KOPT-K1 (cell line): ENCODE measurements around the gene ZNF841.
A peak's percentile ranks its signal among the peaks of the same experiment; 100 is the strongest.
"Not testable (repeated sequence)": the region's sequence is repeated elsewhere in the genome, so short reads cannot be mapped to it uniquely, and the experiment has no call there.

Source experiments
- H3K27ac ChIP-seq: fragments of 200-600 bp; sonication (generic); 2 replicates; pipeline ENCODE4 v1.5.1; 2016; ENCODE audit warnings: antibody characterized with exemption, mild to moderate bottlenecking, low read depth, low read length; ENCODE audit not compliant: poor library complexity, severe bottlenecking
- H3K36me3 ChIP-seq: fragments of 200-600 bp; sonication (generic); 2 replicates; pipeline ENCODE4 v1.5.1; 2017; ENCODE audit warnings: antibody characterized with exemption, mild to moderate bottlenecking, low read length, moderate library complexity; ENCODE audit not compliant: insufficient read depth
- H3K9me3 ChIP-seq: fragments of 200-600 bp; sonication (generic); 2 replicates; pipeline ENCODE4 v1.5.1; 2017; ENCODE audit warnings: antibody characterized with exemption, low read length, mild to moderate bottlenecking; ENCODE audit not compliant: insufficient read depth, poor library complexity, severe bottlenecking

The ZNF841 gene

DNA sequence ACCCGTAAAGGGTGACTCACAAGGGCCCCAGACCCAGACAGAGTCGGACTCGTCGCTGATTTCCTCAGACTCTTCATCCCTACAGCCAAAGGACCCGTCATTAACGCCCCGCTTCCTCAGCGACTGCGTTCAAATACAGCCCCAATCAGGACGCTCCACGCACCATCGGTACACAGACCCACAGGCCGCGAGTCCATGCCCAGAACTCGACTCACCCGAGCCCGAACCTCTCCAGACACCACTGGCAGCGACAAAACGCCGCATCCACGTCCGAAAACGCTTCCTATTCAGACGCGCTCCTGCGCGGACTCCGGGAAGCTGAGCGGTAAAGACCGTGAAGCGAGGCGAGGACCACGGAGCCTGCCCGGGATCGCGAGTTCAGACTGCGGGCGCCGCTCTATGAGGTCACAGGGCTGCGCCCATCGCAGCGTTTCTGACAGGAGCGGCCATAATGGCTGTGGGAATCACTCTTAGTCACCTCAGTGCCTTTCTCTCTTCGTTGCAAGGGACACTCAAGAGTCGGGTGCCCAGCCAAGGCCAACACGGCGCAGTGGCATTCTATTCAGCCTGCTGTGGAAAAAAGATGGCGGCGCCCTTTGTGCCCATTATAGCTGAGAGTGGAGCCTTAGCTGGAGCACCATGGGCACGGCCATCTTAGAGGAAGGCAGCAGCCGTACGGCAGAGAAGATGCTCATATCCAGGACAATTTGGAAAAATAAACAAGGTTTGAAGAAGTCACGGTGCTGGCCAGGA lies 67.4 kb downstream of the ZNF841 start, which contains the start of gene ZNF614:
TSS of gene ZNF614 (minus strand) at position 353 of the 753 bp plus-strand sequence. CDS start 2,634 bp downstream, outside the sequence.
- H3K9me3 ChIP-seq, result peaks cover 78% of the 10 kb centered on the region
- H3K36me3 ChIP-seq, result peaks cover 45% of the 10 kb centered on the region
- peak within 1 kb of the TSS; percentile 82 for H3K27ac ChIP-seq

DNA sequence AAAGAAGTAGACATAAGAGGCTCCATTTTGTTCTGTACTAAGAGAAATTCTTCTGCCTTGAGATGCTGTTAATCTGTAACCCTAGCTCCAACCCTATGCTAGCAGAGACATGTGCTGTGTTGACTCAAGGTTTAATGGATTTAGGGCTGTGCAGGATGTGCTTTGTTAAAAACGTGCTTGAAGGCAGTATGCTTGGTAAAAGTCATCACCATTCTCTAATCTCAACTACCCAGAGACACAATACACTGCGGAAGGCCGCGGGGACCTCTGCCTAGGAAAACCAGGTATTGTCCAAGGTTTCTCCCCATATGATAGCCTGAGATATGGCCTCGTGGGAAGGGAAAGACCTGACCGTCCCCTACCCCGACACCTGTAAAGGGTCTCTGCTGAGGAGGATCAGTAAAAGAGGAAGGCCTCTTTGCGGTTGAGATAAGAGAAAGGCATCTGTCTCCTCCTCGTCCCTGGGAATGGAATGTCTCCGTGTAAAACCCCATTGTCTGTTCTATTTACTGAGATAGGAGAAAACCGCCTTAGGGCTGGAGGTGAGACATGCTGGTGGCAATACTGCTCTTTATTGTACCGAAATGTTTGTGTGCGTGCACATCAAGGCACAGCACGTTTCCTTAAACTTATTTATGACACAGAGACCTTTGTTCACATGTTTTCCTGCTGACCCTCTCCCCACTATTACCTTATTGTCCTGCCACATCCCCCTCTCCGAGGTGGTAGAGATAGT lies 69.1 kb downstream of the ZNF841 start:
- H3K27ac ChIP-seq, result not testable (repeated sequence)
- Histone ChIP-seq H3K36me3 (peaks cover 54% of the 10 kb centered on the region), H3K9me3 (peaks cover 76% of the 10 kb centered on the region)

DNA sequence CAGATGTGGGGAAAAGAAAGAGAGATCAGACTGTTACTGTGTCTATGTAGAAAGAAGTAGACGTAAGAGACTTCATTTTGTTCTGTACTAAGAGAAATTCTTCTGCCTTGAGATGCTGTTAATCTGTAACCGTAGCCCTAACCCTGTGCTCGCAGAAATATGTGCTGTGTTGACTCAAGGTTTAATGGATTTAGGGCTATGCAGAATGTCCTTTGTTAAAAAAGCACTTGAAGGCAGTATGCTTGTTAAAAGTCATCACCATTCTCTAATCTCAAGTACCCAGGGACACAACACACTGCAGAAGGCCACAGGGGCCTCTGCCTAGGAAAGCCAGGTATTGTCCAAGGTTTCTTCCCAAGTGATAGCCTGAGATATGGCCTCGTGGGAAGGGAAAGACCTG lies 71.1 kb downstream of the ZNF841 start:
- Histone ChIP-seq H3K9me3 (peaks cover 77% of the 10 kb centered on the region), H3K36me3 (peaks cover 69% of the 10 kb centered on the region)
- H3K27ac ChIP-seq, result not testable (repeated sequence)

DNA sequence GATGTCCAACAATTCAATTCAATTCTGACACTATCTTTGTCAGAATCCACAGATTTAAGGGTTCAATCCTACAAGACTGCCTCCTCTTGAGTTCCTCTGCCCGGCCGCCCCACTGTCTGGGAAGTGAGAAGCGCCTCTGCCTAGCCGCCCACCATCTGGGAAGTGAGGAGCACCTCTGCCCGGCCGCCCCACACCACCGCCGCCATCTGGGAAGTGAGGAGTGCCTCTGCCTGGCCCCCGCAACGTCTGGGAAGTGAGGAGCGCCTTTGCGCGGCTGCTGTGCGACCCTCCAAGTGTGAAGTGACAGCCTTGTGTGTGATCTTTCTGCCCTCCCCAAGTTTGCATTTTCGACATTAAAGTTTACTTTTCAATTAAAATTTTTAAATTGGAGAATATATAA lies 73.4 kb downstream of the ZNF841 start:
- H3K27ac ChIP-seq, result no peak overlapping the region
- H3K9me3 ChIP-seq, result peaks cover 97% of the 10 kb centered on the region
- H3K36me3 ChIP-seq, result peaks cover 92% of the 10 kb centered on the region

GRCh38 chr19:52020506-52020905 lies 75.1 kb downstream of the ZNF841 start:
- Histone ChIP-seq H3K27ac (no peak overlapping the region), H3K9me3 (peaks cover 97% of the 10 kb centered on the region), H3K36me3 (peaks cover 98% of the 10 kb centered on the region)
